Progenitor cell of endocrine pancreas (in vitro differentiated cells): ENCODE data around the gene NRARP. TPM values are rescaled to one million over a fixed set of nuclear protein-coding genes. Genes with fewer than 3 reads are reported as not detected.

Source experiments
- DNase-seq: peaks from one replicate; pipeline ENCODE4 v3.0.0; 2021; ENCODE audit warnings: low spot score; ENCODE audit not compliant: unreplicated experiment
- H3K27ac Mint-ChIP-seq: 2 replicates; pipeline ENCODE4 v1.8.0; 2021; ENCODE audit warnings: mild to moderate bottlenecking, moderate library complexity, mixed read lengths
- H3K27me3 Mint-ChIP-seq: 2 replicates; pipeline ENCODE4 v1.8.0; 2021; ENCODE audit warnings: mixed read lengths
- H3K36me3 Mint-ChIP-seq: 2 replicates; pipeline ENCODE4 v1.8.0; 2022; ENCODE audit warnings: mixed read lengths; ENCODE audit not compliant: insufficient read depth
- H3K4me1 Mint-ChIP-seq: 2 replicates; pipeline ENCODE4 v1.8.0; 2021; ENCODE audit warnings: low read depth, mixed read lengths
- H3K4me3 Mint-ChIP-seq: 2 replicates; pipeline ENCODE4 v1.8.0; 2021; ENCODE audit warnings: low read depth, mild to moderate bottlenecking, moderate library complexity, mixed read lengths
- H3K9me3 Mint-ChIP-seq: 2 replicates; pipeline ENCODE4 v1.8.0; 2021; ENCODE audit warnings: low read depth, mixed read lengths
- CTCF ChIP-seq: fragments of 200-600 bp; sonication (generic); IDR thresholded peaks from one replicate; pipeline ENCODE4 v1.5.0; 2021; ENCODE audit warnings: antibody characterized with exemption, mild to moderate bottlenecking; ENCODE audit not compliant: unreplicated experiment
- total RNA-seq: library from RNA; stranded (reverse); gene quantifications from 2 replicates; pipeline ENCODE4 v1.2.1, GENCODE V29; 2021

NRARP gene
- total RNA-seq, 1 donor from 2014 or later, result 27.1 TPM

GRCh38 chr9:137271696-137272076, 30.4 kb downstream of the NRARP start:
- Mint-ChIP-seq H3K27me3 (no peaks in the 10 kb centered on the region), H3K27ac (no peak overlapping the region), H3K9me3 (no peaks in the 10 kb centered on the region), H3K4me1 (peaks cover 8% of the 10 kb centered on the region), H3K4me3 (no peak overlapping the region), H3K36me3 (peaks cover 17% of the 10 kb centered on the region)
- no peak for DNase-seq
- TF ChIP-seq CTCF, result no peak

- peaks cover 6% of the 10 kb centered on the region for H3K4me1 Mint-ChIP-seq
- peaks cover 17% of the 10 kb centered on the region for H3K36me3 Mint-ChIP-seq
- TF ChIP-seq CTCF, result no peak
- H3K9me3 Mint-ChIP-seq, result no peaks in the 10 kb centered on the region
- H3K27ac Mint-ChIP-seq, result no peak overlapping the region
- H3K4me3 Mint-ChIP-seq, result no peak overlapping the region
- DNase-seq, result no peak
- H3K27me3 Mint-ChIP-seq, result no peaks in the 10 kb centered on the region
Observed at GRCh38 chr9:137270929-137271695, 31.0 kb downstream of the NRARP start.

GRCh38 chr9:137269231-137269772, 32.8 kb downstream of the NRARP start:
- peaks cover 18% of the 10 kb centered on the region for H3K36me3 Mint-ChIP-seq
- no peak overlapping the region for H3K4me3 Mint-ChIP-seq
- no peak overlapping the region for H3K27ac Mint-ChIP-seq
- TF ChIP-seq CTCF, result no peak
- no peaks in the 10 kb centered on the region for H3K27me3 Mint-ChIP-seq
- H3K9me3 Mint-ChIP-seq, result no peaks in the 10 kb centered on the region
- no peaks in the 10 kb centered on the region for H3K4me1 Mint-ChIP-seq
- DNase-seq, result no peak

GRCh38 chr9:137268538-137269201, 33.4 kb downstream of the NRARP start:
- Mint-ChIP-seq H3K27me3 (no peaks in the 10 kb centered on the region), H3K9me3 (no peaks in the 10 kb centered on the region), H3K27ac (no peak overlapping the region), H3K36me3 (peaks cover 18% of the 10 kb centered on the region), H3K4me1 (no peaks in the 10 kb centered on the region), H3K4me3 (no peak overlapping the region)
- TF ChIP-seq CTCF, result no peak
- no peak for DNase-seq

GRCh38 chr9:137267933-137268355, 34.1 kb downstream of the NRARP start:
- H3K36me3 Mint-ChIP-seq, result peaks cover 18% of the 10 kb centered on the region
- no peak for TF ChIP-seq CTCF
- H3K4me1 Mint-ChIP-seq, result no peaks in the 10 kb centered on the region
- no peak overlapping the region for H3K27ac Mint-ChIP-seq
- DNase-seq, result no peak
- H3K4me3 Mint-ChIP-seq, result no peak overlapping the region
- no peaks in the 10 kb centered on the region for H3K27me3 Mint-ChIP-seq
- no peaks in the 10 kb centered on the region for H3K9me3 Mint-ChIP-seq
